Omental fat pad (tissue), 4 donors: ENCODE data around the gene DYTN. TPM values are rescaled to one million over a fixed set of nuclear protein-coding genes. Genes with fewer than 3 reads are reported as not detected.

Experiments
- ATAC-seq: fragments of 150-250 bp; one replicate; pipeline ENCODE4 v1.9.1; 2016; ENCODE audit warnings: mild to moderate bottlenecking, moderate library complexity; ENCODE audit not compliant: low FRiP score
- DNase-seq: peaks from one replicate; pipeline ENCODE4 v3.0.0-alpha.2; 2019; ENCODE audit warnings: low spot score
- total RNA-seq, 4 donors: library from RNA; depleted of rRNA; stranded (reverse); fragments of >200 nt; gene quantifications; one replicate each; pipeline ENCODE4 v1.1.0, GENCODE V29; 2016
- TF ChIP-seq, protein P1 (sequence below), 3 donors: fragments of 450-650 bp; IDR thresholded peaks; one replicate each; pipeline ENCODE4 v1.5.1; 2016 to 2017; ENCODE audit warnings: antibody characterized with exemption in 3 of 3, mild to moderate bottlenecking in 3 of 3, moderate library complexity in 2 of 3

DYTN gene
- total RNA-seq, 4 donors from 2014 or later, result not detected

DNA sequence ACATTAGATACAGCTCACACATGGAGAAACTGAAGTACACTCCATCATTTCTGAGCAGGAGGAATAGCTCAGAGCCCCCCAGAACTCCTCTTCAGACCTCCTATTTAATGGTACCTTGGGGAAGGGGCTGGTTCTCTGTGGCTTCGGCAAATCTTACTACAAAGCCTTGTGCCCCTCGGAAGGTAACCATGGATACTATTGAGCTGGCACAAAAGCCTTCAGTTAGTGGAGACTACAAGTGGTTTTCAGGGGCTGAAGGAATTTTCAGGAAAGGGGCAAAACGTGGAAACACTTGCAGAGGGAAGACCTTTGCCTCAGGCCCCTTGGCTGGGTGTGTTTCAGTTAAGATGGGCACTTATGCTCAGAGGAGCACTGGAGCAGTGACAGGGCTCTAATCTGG is 77.0 kb downstream of the DYTN start:
- no peak for DNase-seq
- TF ChIP-seq, protein P1, sequence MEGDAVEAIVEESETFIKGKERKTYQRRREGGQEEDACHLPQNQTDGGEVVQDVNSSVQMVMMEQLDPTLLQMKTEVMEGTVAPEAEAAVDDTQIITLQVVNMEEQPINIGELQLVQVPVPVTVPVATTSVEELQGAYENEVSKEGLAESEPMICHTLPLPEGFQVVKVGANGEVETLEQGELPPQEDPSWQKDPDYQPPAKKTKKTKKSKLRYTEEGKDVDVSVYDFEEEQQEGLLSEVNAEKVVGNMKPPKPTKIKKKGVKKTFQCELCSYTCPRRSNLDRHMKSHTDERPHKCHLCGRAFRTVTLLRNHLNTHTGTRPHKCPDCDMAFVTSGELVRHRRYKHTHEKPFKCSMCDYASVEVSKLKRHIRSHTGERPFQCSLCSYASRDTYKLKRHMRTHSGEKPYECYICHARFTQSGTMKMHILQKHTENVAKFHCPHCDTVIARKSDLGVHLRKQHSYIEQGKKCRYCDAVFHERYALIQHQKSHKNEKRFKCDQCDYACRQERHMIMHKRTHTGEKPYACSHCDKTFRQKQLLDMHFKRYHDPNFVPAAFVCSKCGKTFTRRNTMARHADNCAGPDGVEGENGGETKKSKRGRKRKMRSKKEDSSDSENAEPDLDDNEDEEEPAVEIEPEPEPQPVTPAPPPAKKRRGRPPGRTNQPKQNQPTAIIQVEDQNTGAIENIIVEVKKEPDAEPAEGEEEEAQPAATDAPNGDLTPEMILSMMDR (IDR thresholded peaks at IDR 0.05), result no peak
- ATAC-seq, result no peak

DNA sequence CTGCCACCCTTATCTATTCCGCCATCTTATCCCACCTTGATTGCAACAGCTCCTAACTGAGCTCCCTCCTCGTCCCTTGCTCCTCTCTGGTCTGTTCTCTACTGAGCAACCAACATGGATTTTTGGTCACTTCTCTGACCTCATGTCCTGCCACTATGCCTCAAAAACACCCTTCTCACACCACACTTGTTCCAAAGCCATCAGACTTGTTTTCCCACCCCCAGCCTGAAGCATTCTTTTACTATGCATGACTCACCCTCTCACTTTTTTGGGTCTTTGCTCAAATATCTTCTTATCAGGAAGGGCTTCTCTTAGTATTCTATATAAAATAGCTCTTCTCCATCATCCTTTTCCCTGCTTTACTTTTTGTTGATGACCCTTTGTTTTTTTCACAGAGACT is 78.6 kb downstream of the DYTN start:
- TF ChIP-seq, protein P1 (IDR thresholded peaks at IDR 0.05), result no peak
- no peak for ATAC-seq
- DNase-seq, result no peak

DNA sequence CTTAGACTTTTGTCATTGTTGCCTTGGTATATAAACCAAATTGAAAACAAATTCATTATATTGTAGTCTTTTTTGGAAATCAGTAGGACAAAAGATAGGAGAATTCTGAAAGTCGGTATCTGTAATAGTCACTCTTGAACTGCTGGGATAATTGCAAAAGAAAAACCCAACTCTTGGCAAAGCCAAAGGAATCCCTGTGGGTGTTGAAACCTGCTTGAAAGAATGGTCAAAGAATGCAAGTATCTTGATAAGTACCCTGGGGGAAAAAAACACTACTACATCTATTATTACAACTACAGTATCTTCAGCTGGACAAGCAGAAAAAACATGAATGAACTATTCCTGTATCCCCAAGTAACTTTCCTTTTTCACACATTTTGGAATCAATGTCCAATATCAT is 83.2 kb downstream of the DYTN start:
- DNase-seq (no peak), ATAC-seq (no peak)
- TF ChIP-seq, protein P1 (IDR thresholded peaks at IDR 0.05), result no peak

DNA sequence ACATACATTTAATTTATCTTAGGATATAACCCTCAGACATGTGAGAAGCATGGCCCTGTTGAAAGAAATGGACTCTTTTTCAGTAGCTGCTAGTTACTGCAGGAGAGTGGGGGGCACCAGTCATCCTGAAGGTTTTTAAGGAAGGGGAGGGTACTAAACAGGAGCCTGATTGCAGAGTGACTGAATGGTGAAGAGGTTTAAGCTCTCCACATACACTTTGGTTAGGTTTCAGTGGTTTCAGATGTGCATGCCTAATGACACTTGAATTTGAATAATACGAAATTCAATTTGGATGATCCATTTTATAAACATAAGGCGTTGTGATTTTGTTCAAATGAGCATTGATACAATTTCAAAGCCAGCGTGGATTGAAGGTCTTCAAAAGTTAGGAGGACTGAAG is 86.9 kb downstream of the DYTN start:
- TF ChIP-seq, protein P1 (IDR thresholded peaks at IDR 0.05), result no peak
- ATAC-seq, result no peak

DNA sequence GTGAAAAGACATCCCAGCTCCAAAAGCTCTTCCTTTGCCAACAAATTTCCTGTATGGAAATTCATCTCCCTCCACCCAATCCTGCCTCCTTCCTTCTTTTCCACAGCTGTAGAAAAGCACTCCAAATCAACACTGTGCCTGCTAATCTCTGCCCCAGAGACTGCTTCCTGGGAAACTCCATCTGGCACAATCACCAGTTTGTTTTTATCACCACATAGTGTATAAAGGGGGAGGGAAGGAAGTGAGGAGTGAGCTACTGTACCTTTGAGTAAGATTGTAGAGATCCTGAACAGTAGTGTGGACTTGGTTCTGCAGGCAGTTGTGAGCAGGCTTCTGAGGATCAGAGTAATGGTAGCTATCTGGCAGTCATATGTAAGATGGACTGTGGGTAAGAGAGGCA is 90.6 kb downstream of the DYTN start:
- DNase-seq (no peak), ATAC-seq (no peak)
- TF ChIP-seq, protein P1 (IDR thresholded peaks at IDR 0.05), result no peak

More for the DNA sequence above, 86.9 kb downstream of the DYTN start:
- no peak for DNase-seq

DNA sequence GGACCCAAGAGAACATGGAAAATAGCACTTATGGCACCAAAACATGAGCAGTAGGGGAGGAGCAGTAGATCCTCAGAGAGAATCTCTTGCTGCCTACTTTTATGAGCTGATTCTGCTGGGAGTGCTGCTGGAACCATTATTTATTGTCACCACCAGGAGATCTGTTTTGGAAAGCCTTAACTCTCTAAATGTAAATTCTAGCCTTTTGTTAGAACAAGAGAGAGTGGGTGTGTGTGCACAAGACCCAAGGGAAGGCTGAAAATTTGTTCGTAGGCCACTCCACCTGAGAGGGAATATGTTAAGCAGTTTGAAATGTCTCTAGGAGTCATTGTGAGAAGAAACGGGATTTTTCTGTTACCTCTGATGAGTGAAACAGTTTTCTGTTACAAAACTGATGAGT is 92.1 kb downstream of the DYTN start:
- TF ChIP-seq, protein P1 (IDR thresholded peaks at IDR 0.05), result no peak
- DNase-seq, result no peak
- ATAC-seq, result no peak

DNA sequence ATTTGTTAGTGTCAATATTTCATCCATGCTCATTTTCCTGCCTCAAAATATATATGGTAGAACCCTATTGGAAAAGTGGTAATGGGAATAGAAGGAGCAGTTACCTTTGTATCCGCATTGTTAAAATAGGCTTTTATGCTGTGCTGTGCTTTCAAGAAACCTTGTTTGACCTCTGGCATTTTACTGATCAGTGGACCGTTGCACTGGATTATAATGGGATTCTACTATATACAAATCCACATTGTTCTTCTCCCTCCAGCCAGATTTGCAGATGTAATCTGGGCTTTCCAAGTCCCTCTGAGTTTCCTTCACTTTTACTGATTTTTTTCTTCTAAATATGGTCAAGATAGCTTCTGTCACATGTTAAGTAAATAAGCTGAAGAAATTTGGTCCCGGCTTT is 99.2 kb downstream of the DYTN start:
- TF ChIP-seq, protein P1 (IDR thresholded peaks at IDR 0.05), result no peak
- DNase-seq (no peak), ATAC-seq (no peak)
